ENCODE data around the gene GORASP2. TPM values are rescaled to one million over a fixed set of nuclear protein-coding genes. Genes with fewer than 3 reads are reported as not detected.

GORASP2 gene
- total RNA-seq, 1 experiment from 2014 or later, result 97.7 TPM

GRCh38 chr2:170991398-170992182 lies 62.5 kb downstream of the GORASP2 start:
- H3T11ph ChIP-seq (ENCODE audit: low read length), result no peak overlapping the region
- no peak overlapping the region for H2BK120ac ChIP-seq (ENCODE audit: low read depth, low read length, poor library complexity, severe bottlenecking)
- no peak overlapping the region for H3K4ac ChIP-seq (ENCODE audit: low read depth, low read length)
- no peaks in the 10 kb centered on the region for H4K20me1 ChIP-seq (ENCODE audit: control insufficient read depth, insufficient read depth, insufficient read length)
- H3K27ac ChIP-seq (ENCODE audit: insufficient read length, low read depth, low read length), result no peak overlapping the region
- TF ChIP-seq, protein P1, sequence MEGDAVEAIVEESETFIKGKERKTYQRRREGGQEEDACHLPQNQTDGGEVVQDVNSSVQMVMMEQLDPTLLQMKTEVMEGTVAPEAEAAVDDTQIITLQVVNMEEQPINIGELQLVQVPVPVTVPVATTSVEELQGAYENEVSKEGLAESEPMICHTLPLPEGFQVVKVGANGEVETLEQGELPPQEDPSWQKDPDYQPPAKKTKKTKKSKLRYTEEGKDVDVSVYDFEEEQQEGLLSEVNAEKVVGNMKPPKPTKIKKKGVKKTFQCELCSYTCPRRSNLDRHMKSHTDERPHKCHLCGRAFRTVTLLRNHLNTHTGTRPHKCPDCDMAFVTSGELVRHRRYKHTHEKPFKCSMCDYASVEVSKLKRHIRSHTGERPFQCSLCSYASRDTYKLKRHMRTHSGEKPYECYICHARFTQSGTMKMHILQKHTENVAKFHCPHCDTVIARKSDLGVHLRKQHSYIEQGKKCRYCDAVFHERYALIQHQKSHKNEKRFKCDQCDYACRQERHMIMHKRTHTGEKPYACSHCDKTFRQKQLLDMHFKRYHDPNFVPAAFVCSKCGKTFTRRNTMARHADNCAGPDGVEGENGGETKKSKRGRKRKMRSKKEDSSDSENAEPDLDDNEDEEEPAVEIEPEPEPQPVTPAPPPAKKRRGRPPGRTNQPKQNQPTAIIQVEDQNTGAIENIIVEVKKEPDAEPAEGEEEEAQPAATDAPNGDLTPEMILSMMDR (conservative IDR thresholded peaks at IDR 0.05), result peak; percentile 54
- no CpG with 5 or more reads among the region's 5 CpGs for WGBS (ENCODE audit: extremely low coverage, insufficient read length, low lambda C conversion rate)
- H3K14ac ChIP-seq (ENCODE audit: insufficient read depth, low read length), result no peak overlapping the region
- H3K27me3 ChIP-seq (ENCODE audit: insufficient read depth, low read length), result no peaks in the 10 kb centered on the region
- H2BK12ac ChIP-seq (ENCODE audit: insufficient read length, low read depth, low read length), result no peak overlapping the region
- H3K56ac ChIP-seq (ENCODE audit: insufficient read length, low read depth, low read length), result no peak overlapping the region
- no peak overlapping the region for H4K5ac ChIP-seq (ENCODE audit: insufficient read length, low read depth, low read length)
- H3K27ac Mint-ChIP-seq, result peak overlapping the region in 1 of 3 experiments; percentile 81; a peak in 2 of 7 replicates
- H3K9ac ChIP-seq (ENCODE audit: extremely low read depth, insufficient read length, low read length), result no peak overlapping the region
- no peak overlapping the region for H3K4me3 Mint-ChIP-seq
- H2BK5ac ChIP-seq (ENCODE audit: insufficient read length, low read length), result no peak overlapping the region
- no peaks in the 10 kb centered on the region for H3K9me3 Mint-ChIP-seq
- H3K4me2 ChIP-seq (ENCODE audit: insufficient read depth, insufficient read length, low read length), result no peak overlapping the region
- H3K79me1 ChIP-seq (ENCODE audit: insufficient read depth, low read depth, low read length, poor library complexity, severe bottlenecking), result no peaks in the 10 kb centered on the region
- no peak for DNase-seq
- H3K9me3 ChIP-seq (ENCODE audit: control insufficient read depth, low read depth, low read length), result no peaks in the 10 kb centered on the region
- no peak overlapping the region for H4K91ac ChIP-seq (ENCODE audit: insufficient read length, low read depth, low read length)
- no peak overlapping the region for H2AFZ ChIP-seq (ENCODE audit: low read length)
- H2AK5ac ChIP-seq (ENCODE audit: insufficient read length, low read length), result no peak overlapping the region
- H3K18ac ChIP-seq (ENCODE audit: insufficient read length, low read depth, low read length), result no peak overlapping the region
- no peak overlapping the region for H4K8ac ChIP-seq (replicated peaks; ENCODE audit: insufficient read length, low read depth, low read length)
- H3K27me3 Mint-ChIP-seq (ENCODE audit: low read depth), result no peaks in the 10 kb centered on the region
- no peaks in the 10 kb centered on the region for H3K4me1 Mint-ChIP-seq
- no peak overlapping the region for H3K23ac ChIP-seq (ENCODE audit: insufficient read length, low read depth, low read length)
- H3K36me3 Mint-ChIP-seq (ENCODE audit: insufficient read depth in 1 of 3, low read depth in 3 of 3), result peaks cover 13 to 53% (median 34%) of the 10 kb centered on the region in 3 experiments
- H3K23me2 ChIP-seq (ENCODE audit: insufficient read length, low read depth, low read length, poor library complexity, severe bottlenecking), result no peaks in the 10 kb centered on the region
- no peak overlapping the region for H2BK15ac ChIP-seq (ENCODE audit: low read depth, low read length)
- no peak overlapping the region for H2BK20ac ChIP-seq (ENCODE audit: low read depth, low read length, poor library complexity, severe bottlenecking)
- H3K79me2 ChIP-seq (ENCODE audit: insufficient read depth, low read length), result no peaks in the 10 kb centered on the region
- H3K4me1 ChIP-seq (ENCODE audit: insufficient read depth, low read length), result no peaks in the 10 kb centered on the region

Data from H9 (cell line).